Pancreas (tissue), 10 donors: ENCODE measurements around the gene HOXC13. TPM values are rescaled to one million over a fixed set of nuclear protein-coding genes. Genes with fewer than 3 reads are reported as not detected.
A peak's percentile ranks its signal among the peaks of the same experiment; 100 is the strongest.

Experiments
- ATAC-seq, 4 donors: fragments of 200-7000 bp; cut with Tn5 transposase; one replicate each; pipeline versions ENCODE4 v1.8.0 to v1.9.1; 2020; ENCODE audit warnings: mild to moderate bottlenecking in 4 of 4, moderate library complexity in 4 of 4
- DNase-seq, 6 donors: peaks; one replicate each; pipeline ENCODE4 v3.0.0-alpha.2; 2020
- FAIRE-seq: peaks from 2 replicates; lab custom pipeline; 2012; peaks lifted over from hg19 to GRCh38; lab: Jason Lieb, UNC
- H3K27ac ChIP-seq, 4 donors: fragments of 200-600 bp; sonication (generic); 1 replicate in 3 of 4; 2 replicates in 1 of 4; pipeline versions ENCODE4 v1.5.0 to v1.8.0; 2020
- H3K27me3 ChIP-seq, 4 donors: fragments of 200-600 bp; one replicate each; pipeline ENCODE4 v1.8.0; 2021
- H3K36me3 ChIP-seq, 3 donors: fragments of 200-600 bp; sonication (generic) in 1 of 3; one replicate each; pipeline versions ENCODE4 v1.5.0 to v1.8.0; 2020 to 2021
- H3K4me1 ChIP-seq, 3 donors: fragments of 200-600 bp; one replicate each; pipeline ENCODE4 v1.8.0; 2021
- H3K4me3 ChIP-seq, 4 donors: fragments of 200-600 bp; sonication (generic) in 2 of 4; one replicate each; pipeline versions ENCODE4 v1.5.0 to v1.8.0; 2020 to 2021
- H3K9me3 ChIP-seq, 4 donors: fragments of 200-600 bp; one replicate each; pipeline ENCODE4 v1.8.0; 2021
- WGBS, 2 donors: extraction: QIAGEN DNeasy Blood & Tissue Kit; methylation state at CpG; one replicate each; pipeline ENCODE4 v1.1.7; 2013; 5-methylcytosine and 5-hydroxymethylcytosine counted together
- intact Hi-C, 3 donors: fragments of 100-400 bp; cut with DNase I; formaldehyde crosslinking; loops; one replicate each; pipeline versions ENCODE4 v1.11.1 to v1.14.2; 2022
- polyA plus RNA-seq, 2 donors: library from polyadenylated mRNA; stranded (reverse); fragments of 200-250 nt; gene quantifications; one replicate each; pipeline ENCODE4 v1.2.3, GENCODE V29; 2013
- total RNA-seq, 6 donors: library from RNA; stranded (reverse); fragmentation: NEBNext Ultra II Directional in 4 of 6; extraction: Animal tissue kit (Norgen Biotek cat#: 25700) in 4 of 6; gene quantifications; one replicate each; pipeline versions ENCODE4 v1.2.1 to v1.2.4, GENCODE V29; 2021 to 2023
- TF ChIP-seq, protein P1 (sequence below), 4 donors: fragments of 200-600 bp; sonication (generic) in 3 of 4; IDR thresholded peaks; one replicate each; pipeline versions ENCODE4 v1.5.0 to v1.8.0; 2021; ENCODE audit warnings: antibody characterized with exemption in 4 of 4
- donor health status: healthy with polysubstance abuse.
- donor health status: DM: no; HTN: no; CAD: no; lungs with moderate emphysema.
- donor health status: DM: no; HTN: no; CAD: no.
- donor health status: control.
- donor health status: control.
- donor health status: Bipolar disorder and iron deficiency.
- donor health status: DM: yes; HTN: yes; CAD: no.
- donor health status: DM: no; HTN: no; CAD: no.
- donor health status: DM: no; HTN: no; CAD: no.
- donor health status: DM: yes; HTN: yes; CAD: no.

HOXC13 gene
- total and polyA plus RNA-seq, 8 donors = 0.06 TPM; not detected in 7

DNA sequence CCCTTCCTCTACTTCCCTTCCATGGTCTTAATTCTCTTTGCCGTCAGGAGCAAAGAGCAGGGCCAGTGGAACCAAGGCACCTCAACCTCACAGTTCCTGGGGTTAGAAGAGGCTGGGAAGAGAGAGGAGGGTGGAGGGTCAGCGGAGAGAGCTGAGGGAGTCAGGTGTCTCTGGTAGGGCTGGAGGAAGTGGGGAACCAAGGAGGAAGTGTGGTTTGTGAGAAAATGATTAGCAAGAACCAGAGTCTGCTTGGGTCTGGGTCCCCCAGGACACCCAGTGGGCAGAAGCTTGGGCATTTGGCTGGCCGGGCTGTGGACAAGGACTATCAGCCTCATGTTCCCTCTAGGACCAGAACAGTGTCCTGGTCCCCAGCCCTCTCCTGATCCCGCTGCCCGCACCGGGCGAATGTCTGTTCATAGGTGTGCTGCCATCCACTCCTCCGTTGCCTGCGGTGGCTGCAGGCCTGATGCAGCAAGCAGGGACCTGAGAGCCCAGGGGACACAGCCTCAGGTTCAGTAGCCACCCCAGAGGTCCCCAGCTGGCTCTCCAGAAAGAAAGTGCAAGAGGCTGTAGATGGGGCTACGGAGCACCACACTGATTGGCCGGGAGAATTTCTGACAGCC is 18.4 kb downstream of the HOXC13 start:
- TF ChIP-seq, protein P1, sequence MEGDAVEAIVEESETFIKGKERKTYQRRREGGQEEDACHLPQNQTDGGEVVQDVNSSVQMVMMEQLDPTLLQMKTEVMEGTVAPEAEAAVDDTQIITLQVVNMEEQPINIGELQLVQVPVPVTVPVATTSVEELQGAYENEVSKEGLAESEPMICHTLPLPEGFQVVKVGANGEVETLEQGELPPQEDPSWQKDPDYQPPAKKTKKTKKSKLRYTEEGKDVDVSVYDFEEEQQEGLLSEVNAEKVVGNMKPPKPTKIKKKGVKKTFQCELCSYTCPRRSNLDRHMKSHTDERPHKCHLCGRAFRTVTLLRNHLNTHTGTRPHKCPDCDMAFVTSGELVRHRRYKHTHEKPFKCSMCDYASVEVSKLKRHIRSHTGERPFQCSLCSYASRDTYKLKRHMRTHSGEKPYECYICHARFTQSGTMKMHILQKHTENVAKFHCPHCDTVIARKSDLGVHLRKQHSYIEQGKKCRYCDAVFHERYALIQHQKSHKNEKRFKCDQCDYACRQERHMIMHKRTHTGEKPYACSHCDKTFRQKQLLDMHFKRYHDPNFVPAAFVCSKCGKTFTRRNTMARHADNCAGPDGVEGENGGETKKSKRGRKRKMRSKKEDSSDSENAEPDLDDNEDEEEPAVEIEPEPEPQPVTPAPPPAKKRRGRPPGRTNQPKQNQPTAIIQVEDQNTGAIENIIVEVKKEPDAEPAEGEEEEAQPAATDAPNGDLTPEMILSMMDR (IDR thresholded peaks at IDR 0.05) = no peak
- peak in 1 of 6 donors; percentile 55 for DNase-seq
- Histone ChIP-seq H3K27ac (no peak overlapping the region), H3K9me3 (no peaks in the 10 kb centered on the region), H3K36me3 (no peaks in the 10 kb centered on the region), H3K27me3 (peaks cover 11 to 86% (median 24%) of the 10 kb centered on the region in 4 donors), H3K4me1 (no peaks in the 10 kb centered on the region), H3K4me3 (no peak overlapping the region)
- intact Hi-C loops = no loop called here
- 8 to 14% methylated on average over 9 to 11 of the region's 11 CpGs for WGBS, 2 donors
- no peak for FAIRE-seq
- ATAC-seq = no peak

- FAIRE-seq = no peak
- TF ChIP-seq, protein P1 (IDR thresholded peaks at IDR 0.05) = no peak
- no peak overlapping the region for H3K4me3 ChIP-seq
Observed at GRCh38 chr12:53958128-53958527, 19.5 kb downstream of the HOXC13 start.

GRCh38 chr12:53959314-53959713 is 20.7 kb downstream of the HOXC13 start:
- 12 to 14% methylated on average over 4 of the region's 4 CpGs for WGBS, 2 donors
- Histone ChIP-seq H3K9me3 (no peaks in the 10 kb centered on the region), H3K4me3 (no peak overlapping the region), H3K36me3 (no peaks in the 10 kb centered on the region), H3K4me1 (no peaks in the 10 kb centered on the region), H3K27ac (no peak overlapping the region), H3K27me3 (peaks cover 8 to 84% (median 24%) of the 10 kb centered on the region in 4 donors)
- no peak for FAIRE-seq
- no peak for DNase-seq
- intact Hi-C loops = no loop called here
- TF ChIP-seq, protein P1 (IDR thresholded peaks at IDR 0.05) = no peak
- no peak for ATAC-seq

More at GRCh38 chr12:53958128-53958527, 19.5 kb downstream of the HOXC13 start:
- H3K9me3 ChIP-seq = no peaks in the 10 kb centered on the region
- ATAC-seq (no peak), DNase-seq (peak in 1 of 6 donors; percentile 13)
- peaks cover 11 to 86% (median 27%) of the 10 kb centered on the region in 4 donors for H3K27me3 ChIP-seq
- no peaks in the 10 kb centered on the region for H3K4me1 ChIP-seq
- intact Hi-C loops = no loop called here
- H3K27ac ChIP-seq = no peak overlapping the region
- 17 to 30% methylated on average over 3 of the region's 3 CpGs for WGBS, 2 donors
- H3K36me3 ChIP-seq = no peaks in the 10 kb centered on the region

- no peak overlapping the region for H3K4me3 ChIP-seq
- H3K36me3 ChIP-seq = no peaks in the 10 kb centered on the region
- TF ChIP-seq, protein P1 (IDR thresholded peaks at IDR 0.05) = no peak
- WGBS, 2 donors = 8 to 9% methylated on average over 39 of the region's 39 CpGs
- H3K27me3 ChIP-seq = peaks cover 8 to 82% (median 26%) of the 10 kb centered on the region in 4 donors
- no peaks in the 10 kb centered on the region for H3K4me1 ChIP-seq
- intact Hi-C loops = no loop called here
- H3K27ac ChIP-seq = no peak overlapping the region
- no peaks in the 10 kb centered on the region for H3K9me3 ChIP-seq
- DNase-seq = peak in 1 of 6 donors; percentile 47
- ATAC-seq = no peak
- no peak for FAIRE-seq
Observed at GRCh38 chr12:53960187-53961024, 21.8 kb downstream of the HOXC13 start.
